Measurements from ENCODE around the gene ZP1.
A peak's percentile ranks its signal among the peaks of the same experiment; 100 is the strongest.

ZP1 gene

DNA sequence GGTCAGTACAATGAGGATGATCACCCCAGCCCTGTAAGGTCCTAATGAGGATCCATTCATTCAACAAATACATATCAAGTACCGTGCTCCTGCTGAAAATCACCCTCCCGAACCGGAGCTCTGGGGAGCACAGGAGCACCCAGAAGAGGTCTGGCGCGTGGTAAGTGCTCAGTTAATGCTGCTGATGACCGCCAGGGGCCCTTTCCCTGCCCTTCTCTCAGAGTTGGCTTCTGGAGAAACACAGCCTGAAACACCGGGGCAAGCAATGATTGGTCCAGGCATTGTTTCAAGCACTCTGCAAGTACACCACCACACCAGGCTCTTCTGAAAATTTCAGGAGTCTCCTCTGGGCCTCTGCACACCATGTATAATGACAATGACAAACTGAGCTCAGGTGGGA lies 29.2 kb upstream of the ZP1 start:
- Mint-ChIP-seq H3K36me3 (ENCODE audit: low read depth) (no peaks in the 10 kb centered on the region), H3K27me3 (ENCODE audit: low read depth) (peaks cover under 1% of the 10 kb centered on the region), H3K9me3 (no peaks in the 10 kb centered on the region), H3K4me3 (no peak overlapping the region), H3K27ac (no peak overlapping the region), H3K4me1 (ENCODE audit: low read depth) (peaks cover 31% of the 10 kb centered on the region)

DNA sequence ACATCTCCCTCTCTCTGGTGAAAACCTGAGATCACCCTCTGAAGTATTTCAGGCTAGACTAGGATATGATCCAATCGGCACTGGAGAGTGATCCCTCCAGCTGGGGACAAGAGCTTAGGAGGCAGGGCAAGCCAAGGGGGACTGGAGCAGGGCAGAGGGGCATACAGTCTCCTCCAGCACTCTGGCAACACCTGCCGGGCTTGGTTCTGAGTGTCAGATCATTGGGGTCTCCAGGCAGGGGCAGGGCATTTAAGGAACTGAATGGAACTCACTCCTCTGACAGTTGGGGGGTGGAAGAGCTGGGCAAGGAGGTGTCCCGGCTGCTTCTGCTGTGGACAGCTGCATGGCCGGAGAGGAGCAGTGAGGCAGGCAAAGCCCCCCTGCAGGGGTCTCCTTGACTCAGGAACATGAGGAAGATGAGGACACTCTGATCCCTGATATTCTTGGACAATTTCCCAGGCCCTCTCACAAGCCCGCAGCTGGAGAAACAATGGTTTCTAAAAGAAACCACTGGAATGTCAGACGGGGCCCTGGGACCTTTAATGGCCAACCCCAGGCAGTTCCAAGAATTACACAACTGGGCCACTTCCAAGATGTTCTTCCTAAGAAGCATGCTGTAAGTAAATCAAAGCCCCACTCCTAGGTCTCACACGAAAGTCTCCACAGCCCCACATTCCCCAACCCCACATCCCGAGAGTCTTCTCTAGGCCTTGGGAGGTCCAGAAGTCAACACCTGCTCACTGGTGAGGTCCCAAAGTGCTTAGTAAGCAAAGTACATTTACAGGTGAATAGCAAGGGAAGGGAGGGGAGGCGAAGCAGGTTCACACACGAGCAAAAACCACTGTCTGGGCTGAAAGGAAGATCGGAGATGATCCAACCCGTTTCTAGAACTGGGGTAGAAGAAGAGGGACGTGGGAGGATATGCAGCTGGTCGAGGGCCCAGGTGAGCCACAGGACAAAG lies 26.6 kb upstream of the ZP1 start:
- peak overlapping the region; percentile 76 for H3K27ac Mint-ChIP-seq
- H3K36me3 Mint-ChIP-seq (ENCODE audit: low read depth) = peaks cover 2% of the 10 kb centered on the region
- H3K9me3 Mint-ChIP-seq = no peaks in the 10 kb centered on the region
- no peaks in the 10 kb centered on the region for H3K27me3 Mint-ChIP-seq (ENCODE audit: low read depth)
- H3K4me3 Mint-ChIP-seq = peak overlapping the region; percentile 80
- peaks cover 38% of the 10 kb centered on the region for H3K4me1 Mint-ChIP-seq (ENCODE audit: low read depth)

DNA sequence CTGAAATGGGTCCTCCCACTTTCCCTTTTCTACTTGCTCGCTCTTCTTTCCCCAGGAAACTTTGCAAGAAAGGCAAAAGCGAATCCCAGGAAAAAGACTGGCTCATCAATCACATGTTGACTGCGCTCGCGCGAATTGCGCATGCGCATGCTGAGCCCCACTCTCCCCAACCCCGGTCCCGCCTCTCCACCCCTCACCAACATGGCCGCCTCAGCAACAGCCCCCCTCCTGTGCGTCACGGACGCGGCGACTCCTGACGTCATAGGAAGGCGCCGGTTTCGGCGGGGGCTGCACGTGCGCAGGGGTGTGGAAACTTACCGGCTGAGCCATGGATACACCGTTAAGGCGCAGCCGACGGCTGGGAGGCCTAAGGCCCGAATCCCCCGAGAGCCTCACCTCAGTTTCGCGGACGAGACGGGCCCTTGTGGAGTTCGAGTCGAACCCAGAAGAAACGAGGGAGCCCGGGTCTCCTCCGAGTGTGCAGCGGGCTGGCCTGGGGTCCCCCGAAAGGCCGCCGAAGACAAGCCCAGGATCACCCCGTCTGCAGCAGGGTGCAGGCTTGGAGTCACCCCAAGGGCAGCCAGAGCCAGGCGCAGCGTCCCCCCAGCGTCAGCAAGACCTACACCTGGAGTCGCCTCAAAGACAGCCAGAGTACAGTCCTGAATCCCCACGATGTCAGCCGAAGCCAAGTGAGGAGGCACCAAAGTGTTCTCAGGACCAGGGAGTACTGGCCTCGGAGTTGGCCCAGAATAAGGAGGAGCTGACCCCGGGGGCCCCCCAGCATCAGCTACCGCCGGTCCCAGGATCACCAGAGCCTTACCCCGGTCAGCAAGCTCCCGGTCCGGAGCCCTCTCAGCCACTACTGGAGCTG lies 25.3 kb upstream of the ZP1 start, which contains the start of gene CCDC86:
Gene CCDC86 (plus strand): TSS at position 317 of the 871 bp plus-strand sequence. CDS start 12 bp downstream, at position 329.
- no peaks in the 10 kb centered on the region for H3K9me3 Mint-ChIP-seq
- peaks cover 2% of the 10 kb centered on the region for H3K36me3 Mint-ChIP-seq (ENCODE audit: low read depth)
- H3K4me1 Mint-ChIP-seq (ENCODE audit: low read depth) = peaks cover 36% of the 10 kb centered on the region

DNA sequence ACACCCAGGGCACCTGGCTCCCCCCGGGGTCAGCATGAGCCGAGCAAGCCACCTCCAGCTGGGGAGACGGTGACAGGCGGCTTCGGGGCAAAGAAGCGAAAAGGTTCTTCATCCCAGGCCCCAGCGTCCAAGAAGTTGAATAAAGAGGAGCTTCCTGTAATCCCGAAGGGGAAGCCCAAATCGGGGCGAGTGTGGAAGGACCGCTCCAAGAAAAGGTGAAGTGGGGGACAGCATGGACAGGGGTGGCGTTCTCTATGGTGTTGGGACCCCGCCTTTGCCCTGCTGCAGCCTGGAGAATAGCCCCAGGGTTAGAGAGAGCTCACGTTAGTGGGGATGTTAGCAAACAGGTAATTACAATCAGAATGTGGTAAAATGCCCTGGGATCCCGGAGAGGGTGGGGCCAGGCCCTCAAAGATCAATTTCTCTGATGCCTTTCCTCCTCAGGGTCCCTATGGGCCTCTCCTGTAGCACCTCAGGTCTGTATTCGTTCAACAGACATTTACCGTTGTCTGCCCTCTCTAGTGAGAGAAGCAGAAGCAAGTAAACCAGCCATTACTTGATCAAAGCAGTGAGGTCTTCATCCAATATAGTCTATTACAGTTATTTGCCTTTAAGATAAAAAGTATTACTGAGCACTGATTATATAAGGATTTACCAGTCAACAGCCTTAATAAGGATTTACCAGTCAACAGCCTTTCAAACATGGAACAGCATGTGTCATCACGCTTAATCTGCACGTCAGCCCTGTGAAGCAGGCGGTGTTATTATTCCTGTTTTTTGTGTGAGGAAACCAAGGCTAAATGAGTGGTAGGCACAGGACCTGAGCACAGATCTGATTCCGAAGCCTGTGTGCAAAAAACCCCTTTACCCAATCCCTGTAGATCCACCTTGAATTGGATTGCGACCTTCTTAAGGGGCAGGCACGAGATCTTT lies 24.4 kb upstream of the ZP1 start:
- H3K4me1 Mint-ChIP-seq (ENCODE audit: low read depth) = peaks cover 33% of the 10 kb centered on the region
- H3K27me3 Mint-ChIP-seq (ENCODE audit: low read depth) = no peaks in the 10 kb centered on the region
- H3K4me3 Mint-ChIP-seq = peak overlapping the region; percentile 80
- peaks cover 3% of the 10 kb centered on the region for H3K36me3 Mint-ChIP-seq (ENCODE audit: low read depth)
- peak overlapping the region; percentile 90 for H3K27ac Mint-ChIP-seq
- no peaks in the 10 kb centered on the region for H3K9me3 Mint-ChIP-seq

More for the DNA sequence above, 25.3 kb upstream of the ZP1 start, which contains the start of gene CCDC86:
- Mint-ChIP-seq H3K4me3 (peak within 1 kb of the TSS; percentile 80), H3K27me3 (ENCODE audit: low read depth) (no peaks in the 10 kb centered on the region), H3K27ac (peak within 1 kb of the TSS; percentile 90)

DNA sequence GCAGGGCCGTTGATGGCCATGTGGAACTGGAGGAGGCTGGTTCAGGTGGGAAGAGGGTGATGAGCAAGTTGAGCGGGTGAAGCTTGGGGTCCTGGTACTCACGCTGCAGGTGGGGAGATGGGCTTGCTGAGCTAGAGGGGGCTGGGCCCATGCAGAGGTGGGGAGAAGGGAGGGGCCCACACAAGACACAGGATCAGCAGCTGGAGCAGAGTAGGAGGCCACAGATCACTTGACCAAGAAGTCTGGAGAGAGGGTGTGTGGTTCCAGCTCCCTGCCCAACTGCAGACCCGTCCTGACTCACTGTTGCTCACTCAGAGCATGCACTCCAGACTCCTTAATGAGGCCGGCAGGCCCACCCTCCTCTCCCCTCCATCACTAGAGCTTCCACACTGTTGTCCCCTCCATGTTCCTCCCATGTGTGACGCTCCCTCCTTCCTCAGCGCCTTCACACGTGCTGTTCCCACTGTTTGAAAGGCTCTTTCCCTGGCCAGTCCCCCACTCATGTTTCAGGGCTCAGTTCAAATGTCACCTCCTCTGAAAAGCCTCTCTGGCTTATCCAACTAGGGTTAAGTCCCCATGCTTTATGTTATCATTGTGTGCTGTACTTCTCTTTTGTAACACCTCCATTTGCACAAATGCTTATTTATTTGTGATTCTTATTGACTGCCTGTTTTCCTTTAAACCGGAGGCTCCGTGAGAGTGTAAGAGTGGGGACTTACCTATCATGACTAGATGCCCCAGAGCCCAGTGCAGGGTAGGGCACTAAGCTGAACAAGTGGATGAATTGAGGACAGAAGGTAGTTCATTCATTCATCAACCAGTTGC lies 23.1 kb upstream of the ZP1 start:
- Mint-ChIP-seq H3K9me3 (no peaks in the 10 kb centered on the region), H3K4me1 (ENCODE audit: low read depth) (peaks cover 33% of the 10 kb centered on the region), H3K36me3 (ENCODE audit: low read depth) (peaks cover 8% of the 10 kb centered on the region), H3K27ac (peak overlapping the region; percentile 69), H3K27me3 (ENCODE audit: low read depth) (no peaks in the 10 kb centered on the region), H3K4me3 (peak overlapping the region; percentile 80)

DNA sequence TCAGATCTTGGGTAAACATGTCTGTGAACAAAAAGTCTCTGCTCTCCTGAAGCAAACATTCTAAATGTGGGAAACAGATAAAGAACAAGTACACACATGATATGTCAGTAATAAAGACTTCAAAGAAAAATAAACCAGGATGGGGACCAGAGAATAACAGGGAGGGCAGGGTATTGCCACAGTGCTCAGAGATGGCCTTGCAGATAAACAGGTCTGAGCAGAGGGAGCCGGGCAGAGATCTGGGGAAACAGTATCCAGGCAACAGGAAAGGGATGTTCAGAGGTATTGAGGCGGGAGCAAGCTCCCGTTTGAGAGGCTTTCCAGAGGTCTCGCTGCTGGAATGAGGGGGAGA lies 22.5 kb upstream of the ZP1 start:
- Mint-ChIP-seq H3K36me3 (ENCODE audit: low read depth) (peaks cover 8% of the 10 kb centered on the region), H3K4me3 (no peak overlapping the region), H3K27ac (no peak overlapping the region), H3K4me1 (ENCODE audit: low read depth) (peaks cover 33% of the 10 kb centered on the region), H3K9me3 (no peaks in the 10 kb centered on the region), H3K27me3 (ENCODE audit: low read depth) (no peaks in the 10 kb centered on the region)

- Mint-ChIP-seq H3K36me3 (ENCODE audit: low read depth) (peaks cover 11% of the 10 kb centered on the region), H3K27ac (no peak overlapping the region), H3K27me3 (ENCODE audit: low read depth) (no peaks in the 10 kb centered on the region), H3K4me3 (no peak overlapping the region), H3K4me1 (ENCODE audit: low read depth) (peaks cover 33% of the 10 kb centered on the region), H3K9me3 (no peaks in the 10 kb centered on the region)
Measured at GRCh38 chr11:60845338-60845737, 22.0 kb upstream of the ZP1 start.

- H3K36me3 Mint-ChIP-seq (ENCODE audit: low read depth) = peaks cover 18% of the 10 kb centered on the region
- no peaks in the 10 kb centered on the region for H3K9me3 Mint-ChIP-seq
- H3K4me1 Mint-ChIP-seq (ENCODE audit: low read depth) = peaks cover 26% of the 10 kb centered on the region
- H3K4me3 Mint-ChIP-seq = no peak overlapping the region
- H3K27me3 Mint-ChIP-seq (ENCODE audit: low read depth) = no peaks in the 10 kb centered on the region
- H3K27ac Mint-ChIP-seq = no peak overlapping the region
Measured at GRCh38 chr11:60847281-60847680, 20.1 kb upstream of the ZP1 start.

DNA sequence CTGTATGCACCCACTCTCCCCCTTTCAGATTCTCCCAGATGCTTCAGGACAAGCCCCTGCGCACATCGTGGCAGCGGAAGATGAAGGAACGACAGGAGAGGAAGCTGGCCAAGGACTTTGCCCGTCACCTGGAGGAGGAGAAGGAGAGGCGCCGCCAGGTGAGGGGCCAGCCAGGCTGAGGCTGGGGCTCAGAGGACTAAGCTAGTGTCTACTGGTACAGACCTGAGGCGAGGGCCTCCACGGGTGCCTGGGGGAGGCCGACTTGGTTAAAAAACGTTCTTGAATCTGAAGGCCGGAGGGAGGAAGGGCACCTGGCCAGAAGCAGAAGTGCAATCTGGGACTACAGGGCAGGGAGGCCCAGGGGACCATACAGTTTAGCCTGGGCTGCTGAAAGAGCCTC lies 19.4 kb upstream of the ZP1 start:
- H3K27me3 Mint-ChIP-seq (ENCODE audit: low read depth) = no peaks in the 10 kb centered on the region
- peaks cover 22% of the 10 kb centered on the region for H3K4me1 Mint-ChIP-seq (ENCODE audit: low read depth)
- H3K36me3 Mint-ChIP-seq (ENCODE audit: low read depth) = peaks cover 18% of the 10 kb centered on the region
- no peak overlapping the region for H3K4me3 Mint-ChIP-seq
- no peak overlapping the region for H3K27ac Mint-ChIP-seq
- no peaks in the 10 kb centered on the region for H3K9me3 Mint-ChIP-seq

DNA sequence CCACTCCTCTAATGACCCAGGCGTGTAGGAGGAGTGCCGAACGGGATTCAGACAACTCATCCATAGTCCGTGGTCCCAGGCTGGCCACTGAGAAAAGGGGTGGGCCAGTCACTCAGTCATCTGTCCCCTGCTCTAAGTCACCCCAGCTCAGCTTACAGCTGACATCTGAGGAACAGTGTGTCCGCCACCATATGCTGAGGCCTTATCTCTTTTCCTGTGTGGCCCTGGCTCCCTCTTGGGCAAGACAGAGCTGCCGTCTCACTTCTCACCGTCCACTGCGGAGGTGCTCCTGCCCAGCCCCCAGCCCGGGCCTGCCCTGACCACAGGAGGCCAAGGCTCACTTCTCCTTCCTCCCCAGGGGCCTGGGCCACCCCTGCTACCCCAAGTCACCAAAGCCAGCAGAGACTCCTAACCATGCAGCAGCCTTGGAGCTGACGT lies 18.6 kb upstream of the ZP1 start:
- Mint-ChIP-seq H3K4me1 (ENCODE audit: low read depth) (peaks cover 14% of the 10 kb centered on the region), H3K9me3 (no peaks in the 10 kb centered on the region), H3K27me3 (ENCODE audit: low read depth) (no peaks in the 10 kb centered on the region), H3K4me3 (no peak overlapping the region), H3K36me3 (ENCODE audit: low read depth) (peaks cover 16% of the 10 kb centered on the region), H3K27ac (no peak overlapping the region)

- no peaks in the 10 kb centered on the region for H3K9me3 Mint-ChIP-seq
- peaks cover 16% of the 10 kb centered on the region for H3K36me3 Mint-ChIP-seq (ENCODE audit: low read depth)
- H3K27me3 Mint-ChIP-seq (ENCODE audit: low read depth) = no peaks in the 10 kb centered on the region
- H3K4me1 Mint-ChIP-seq (ENCODE audit: low read depth) = peaks cover 4% of the 10 kb centered on the region
- no peak overlapping the region for H3K27ac Mint-ChIP-seq
- H3K4me3 Mint-ChIP-seq = no peak overlapping the region
Measured at GRCh38 chr11:60849641-60850520, 17.5 kb upstream of the ZP1 start.

DNA sequence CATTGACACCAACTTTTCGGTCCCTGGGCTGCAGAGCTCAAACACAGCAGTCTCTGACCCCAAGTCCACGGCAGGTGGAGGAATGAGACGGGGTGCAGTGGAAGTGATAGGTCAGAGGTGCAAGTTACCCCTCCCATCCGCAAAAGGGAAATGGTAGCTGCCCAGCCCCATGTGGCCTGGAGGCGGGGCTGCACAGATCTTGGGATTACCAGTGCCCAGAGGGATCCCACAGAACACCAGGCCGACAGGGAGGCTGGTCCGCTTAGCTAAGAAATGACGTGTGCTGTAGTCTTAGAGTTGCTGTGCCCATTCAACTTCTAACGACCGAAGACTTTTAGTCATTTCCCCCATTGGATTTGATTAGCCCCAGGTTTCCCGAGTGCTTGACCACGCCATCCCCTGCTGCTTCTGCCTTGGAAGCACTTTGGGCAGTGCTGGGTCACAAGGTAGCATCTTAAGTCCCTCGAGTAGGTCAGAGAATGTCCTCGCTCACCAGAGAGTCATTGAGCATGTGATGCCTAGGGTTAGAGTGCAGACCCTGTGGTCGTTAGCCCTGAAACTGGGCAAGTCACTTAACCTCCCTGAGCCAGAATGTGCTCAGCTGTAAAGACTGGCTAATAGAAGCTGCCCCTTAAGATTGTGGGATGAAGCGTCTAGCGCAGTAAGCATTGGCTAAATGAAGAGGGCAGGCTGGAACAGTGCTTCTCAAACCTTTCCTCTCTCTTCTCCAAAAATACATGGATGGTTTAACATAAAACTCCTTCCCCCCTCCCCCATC lies 15.8 kb upstream of the ZP1 start:
- H3K4me1 Mint-ChIP-seq (ENCODE audit: low read depth) = peaks cover 3% of the 10 kb centered on the region
- no peaks in the 10 kb centered on the region for H3K27me3 Mint-ChIP-seq (ENCODE audit: low read depth)
- no peak overlapping the region for H3K4me3 Mint-ChIP-seq
- peaks cover 16% of the 10 kb centered on the region for H3K36me3 Mint-ChIP-seq (ENCODE audit: low read depth)
- H3K27ac Mint-ChIP-seq = no peak overlapping the region
- H3K9me3 Mint-ChIP-seq = no peaks in the 10 kb centered on the region
